ENCODE data around the gene BTD.

The BTD gene

DNA sequence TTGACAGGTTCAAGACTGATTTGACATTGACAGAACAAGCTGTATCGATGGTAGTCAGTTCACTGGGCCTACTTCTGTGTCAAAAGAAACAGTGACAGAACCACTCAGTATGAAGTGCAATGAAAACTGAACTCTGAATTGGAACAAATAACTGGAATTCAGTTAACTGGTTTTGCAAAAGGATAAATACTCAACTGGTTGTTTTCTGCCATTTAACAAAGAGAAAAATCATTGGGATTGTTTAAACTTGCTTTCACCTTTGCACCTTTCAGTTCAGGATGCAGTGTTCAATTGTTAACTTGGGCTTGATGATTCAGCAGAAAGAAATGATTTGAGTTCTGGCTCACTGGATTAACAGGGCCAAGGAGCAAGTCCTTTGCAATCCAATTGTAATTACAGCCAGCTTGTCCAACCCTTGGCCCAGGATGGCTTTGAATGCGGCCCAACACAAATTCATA, 4.9 kb downstream of the BTD start:
- no peak for DNase-seq

DNA sequence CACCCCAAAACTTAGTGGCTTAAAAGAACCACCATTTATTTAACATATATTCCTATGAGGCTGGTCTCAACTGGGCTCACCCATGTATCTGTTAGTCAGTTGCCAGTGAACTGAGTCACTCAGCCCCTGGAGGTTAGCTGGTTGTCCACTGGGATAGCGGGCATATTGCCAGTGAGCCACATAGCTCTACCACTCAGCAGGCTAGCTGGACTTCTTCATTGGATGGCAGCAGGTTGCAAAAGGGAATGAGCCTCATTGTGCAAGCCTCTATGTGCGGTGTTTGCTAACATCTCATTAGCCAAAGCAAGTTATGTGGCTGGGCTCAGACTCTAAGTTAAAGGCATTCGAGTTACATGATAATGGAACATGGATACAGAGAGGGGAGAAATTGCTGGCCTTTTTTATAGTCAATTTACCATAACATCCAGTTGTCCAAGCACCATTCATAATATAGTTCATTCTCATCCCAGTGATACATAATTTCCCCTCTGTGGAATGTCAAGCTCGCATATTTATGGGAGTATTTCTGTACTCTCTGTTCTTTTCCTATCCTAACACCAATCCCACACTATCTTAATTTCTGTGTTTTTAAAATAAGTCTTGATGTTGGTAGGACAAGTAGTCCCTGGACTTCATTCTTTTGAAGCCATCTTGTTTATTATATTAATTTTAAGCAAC, 8.7 kb downstream of the BTD start:
- DNase-seq: no peak

GRCh38 chr3:15611018-15611417, 9.5 kb downstream of the BTD start:
- no peak for DNase-seq

GRCh38 chr3:15612001-15612400, 10.5 kb downstream of the BTD start:
- DNase-seq: no peak

DNA sequence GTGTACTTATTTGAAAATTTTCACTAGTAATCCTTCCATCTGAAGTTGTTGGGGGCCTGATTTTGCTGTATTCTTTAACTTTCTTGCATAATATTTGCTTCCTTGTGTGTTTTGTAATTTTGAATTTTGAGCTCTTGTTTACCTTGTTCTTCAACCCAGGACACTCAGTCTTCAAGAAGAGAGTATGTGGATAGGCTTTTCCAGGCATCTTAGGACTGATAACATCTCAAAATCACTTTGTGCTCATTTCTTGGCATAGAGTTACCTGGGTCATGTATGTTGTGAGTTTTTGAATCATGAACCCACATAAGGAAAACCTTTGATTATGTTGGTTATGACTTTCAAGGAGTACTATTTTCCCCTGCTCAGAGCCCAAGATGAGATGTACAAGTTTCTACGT, 13.4 kb downstream of the BTD start:
- no peak for DNase-seq

DNA sequence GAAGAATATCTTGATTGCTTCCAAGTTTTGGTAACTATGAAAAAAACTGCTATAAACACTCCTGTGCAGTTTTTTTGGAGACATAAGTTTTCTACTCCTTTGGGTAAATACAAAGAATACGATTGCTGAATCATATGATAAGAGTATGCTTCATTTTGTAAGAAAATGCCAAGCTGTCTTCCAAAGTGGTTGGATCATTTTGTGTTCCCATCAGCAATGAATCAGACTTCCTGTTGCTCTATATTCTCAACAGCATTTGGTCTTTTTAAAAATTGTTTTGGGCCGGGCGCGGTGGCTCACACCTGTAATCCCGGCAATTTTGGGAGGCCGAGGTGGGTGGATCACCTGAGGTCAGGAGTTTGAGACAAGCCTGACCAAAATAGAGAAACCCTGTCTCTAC, 14.5 kb downstream of the BTD start:
- no peak for DNase-seq

GRCh38 chr3:15619659-15620464, 18.3 kb downstream of the BTD start:
- DNase-seq: peak; percentile 54

- peak; percentile 49 for DNase-seq
Measured at GRCh38 chr3:15623535-15624440, 22.2 kb downstream of the BTD start.

DNA sequence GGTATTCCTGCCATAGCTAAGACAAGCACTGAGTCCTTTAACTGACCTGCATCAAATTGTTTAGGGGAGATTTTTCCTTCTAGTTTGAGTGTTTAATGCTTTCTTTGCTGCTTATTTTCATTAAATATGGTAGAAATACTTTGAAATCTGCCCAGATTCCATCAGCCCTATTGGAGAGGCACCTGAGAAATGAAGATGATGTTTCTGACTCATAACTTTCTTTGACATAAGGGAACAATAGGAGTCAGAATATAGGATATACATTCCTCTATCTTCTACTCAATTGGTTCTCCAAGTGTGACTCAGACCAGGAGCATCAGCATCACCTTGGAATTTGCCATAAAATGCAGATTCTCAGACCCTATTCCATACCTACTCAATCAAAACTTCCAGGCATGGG, 27.4 kb downstream of the BTD start:
- no peak for DNase-seq

GRCh38 chr3:15629860-15630597, 28.5 kb downstream of the BTD start:
- peak; percentile 93 for DNase-seq

DNA sequence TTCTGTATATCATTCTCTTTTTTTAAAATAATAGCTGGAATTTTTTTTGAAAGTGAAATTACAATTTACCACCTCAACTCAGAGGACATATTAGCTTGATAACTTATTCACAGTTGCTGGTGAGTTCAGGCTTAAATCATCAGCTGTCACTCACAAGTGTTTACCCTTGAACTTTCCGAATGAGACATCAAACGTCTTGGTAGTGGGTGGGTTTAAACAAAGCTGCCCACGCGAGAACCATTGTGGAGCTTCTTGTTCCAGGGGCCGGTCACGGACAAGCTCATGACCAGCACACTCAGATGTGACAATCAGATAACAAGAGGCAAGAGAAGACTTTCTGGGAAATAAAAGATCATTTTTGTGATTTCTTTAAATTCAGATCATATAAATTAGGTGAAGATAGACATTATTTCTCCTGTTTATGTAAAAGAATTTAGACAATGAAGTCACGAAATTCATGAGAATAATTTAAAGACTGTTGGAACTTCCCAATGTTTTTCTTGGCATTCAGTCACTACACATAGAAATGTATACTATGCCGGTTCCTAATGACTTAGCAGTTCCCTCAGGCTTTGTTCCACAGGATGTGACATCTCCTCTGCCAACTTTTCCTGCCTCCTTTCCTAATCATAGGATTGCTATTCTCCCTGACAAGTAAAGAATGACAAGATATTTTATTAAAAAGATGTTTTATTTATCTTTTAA, 29.3 kb downstream of the BTD start:
- DNase-seq: peak; percentile 66

DNA sequence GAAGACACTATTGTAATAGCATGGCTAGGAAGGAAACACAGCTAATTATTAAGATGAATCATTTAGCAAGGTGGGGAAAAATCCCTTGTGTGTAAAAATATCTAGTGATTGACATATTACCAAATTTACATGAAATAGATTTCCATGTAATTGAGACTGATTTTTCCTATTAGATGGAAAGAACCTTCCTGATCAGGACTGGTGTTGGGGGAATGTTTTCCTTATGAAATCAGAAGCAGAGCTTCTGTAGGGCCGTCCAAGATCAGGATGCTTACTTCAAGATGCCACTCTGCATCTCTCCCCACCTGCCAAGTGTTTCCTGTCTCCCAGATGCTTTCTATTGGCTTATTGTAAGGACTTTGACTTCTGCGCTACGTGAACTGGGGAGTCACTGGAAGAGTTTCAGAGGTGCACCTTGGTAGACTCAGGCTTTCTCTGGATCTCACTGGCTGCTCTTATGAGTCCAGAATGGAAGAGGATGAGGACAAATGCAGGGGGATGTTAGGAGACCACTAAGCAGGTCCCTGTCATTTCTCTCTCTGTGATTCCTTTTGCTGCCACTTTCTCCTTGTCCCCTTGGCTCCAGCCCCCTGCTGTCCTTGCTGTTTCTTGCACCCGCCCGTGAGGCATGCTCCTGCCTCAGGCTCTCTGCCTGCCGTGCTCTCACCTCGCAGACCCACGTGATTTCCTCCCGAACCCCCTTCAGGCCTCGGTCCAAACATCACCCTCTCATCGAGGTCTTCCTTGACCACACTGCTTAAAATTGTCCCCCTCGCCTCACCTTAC, 30.1 kb downstream of the BTD start:
- DNase-seq: no peak

DNA sequence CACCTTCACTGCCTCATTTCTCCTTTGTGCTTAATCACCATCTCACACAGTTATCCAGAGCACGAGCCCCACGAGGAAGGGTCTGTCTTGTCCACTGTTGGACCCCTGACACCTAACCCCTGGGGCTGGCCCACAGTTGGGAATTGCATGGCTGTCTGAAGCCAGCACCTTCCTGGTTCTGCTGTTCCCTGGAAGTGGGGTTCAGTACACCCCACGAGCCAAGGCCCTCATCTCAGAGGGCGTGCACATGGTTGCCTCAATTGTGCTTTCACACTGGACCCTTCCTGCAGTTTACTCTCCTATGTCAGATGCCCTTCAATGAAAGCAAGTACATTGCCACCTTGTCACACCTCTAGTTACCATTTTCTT, 30.7 kb downstream of the BTD start:
- no peak for DNase-seq

DNA sequence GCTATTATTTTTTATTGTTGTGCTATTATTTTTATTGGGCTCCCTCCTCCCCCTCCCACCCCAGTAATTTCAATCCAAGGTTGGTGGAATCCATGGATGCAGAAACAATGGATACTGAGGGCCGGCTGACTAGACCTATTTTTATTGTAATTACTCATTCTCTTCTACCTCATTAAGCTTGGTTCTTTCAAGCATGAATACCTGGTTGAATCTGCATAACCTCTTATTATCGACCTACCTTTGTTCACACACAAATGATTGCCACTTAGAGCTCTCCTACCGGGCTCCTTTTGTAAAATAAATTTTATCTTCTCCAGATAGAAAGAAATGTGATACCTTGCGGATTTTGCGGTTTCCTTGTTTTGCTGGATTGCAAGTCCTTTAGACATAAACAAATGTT, 31.6 kb downstream of the BTD start:
- no peak for DNase-seq

DNA sequence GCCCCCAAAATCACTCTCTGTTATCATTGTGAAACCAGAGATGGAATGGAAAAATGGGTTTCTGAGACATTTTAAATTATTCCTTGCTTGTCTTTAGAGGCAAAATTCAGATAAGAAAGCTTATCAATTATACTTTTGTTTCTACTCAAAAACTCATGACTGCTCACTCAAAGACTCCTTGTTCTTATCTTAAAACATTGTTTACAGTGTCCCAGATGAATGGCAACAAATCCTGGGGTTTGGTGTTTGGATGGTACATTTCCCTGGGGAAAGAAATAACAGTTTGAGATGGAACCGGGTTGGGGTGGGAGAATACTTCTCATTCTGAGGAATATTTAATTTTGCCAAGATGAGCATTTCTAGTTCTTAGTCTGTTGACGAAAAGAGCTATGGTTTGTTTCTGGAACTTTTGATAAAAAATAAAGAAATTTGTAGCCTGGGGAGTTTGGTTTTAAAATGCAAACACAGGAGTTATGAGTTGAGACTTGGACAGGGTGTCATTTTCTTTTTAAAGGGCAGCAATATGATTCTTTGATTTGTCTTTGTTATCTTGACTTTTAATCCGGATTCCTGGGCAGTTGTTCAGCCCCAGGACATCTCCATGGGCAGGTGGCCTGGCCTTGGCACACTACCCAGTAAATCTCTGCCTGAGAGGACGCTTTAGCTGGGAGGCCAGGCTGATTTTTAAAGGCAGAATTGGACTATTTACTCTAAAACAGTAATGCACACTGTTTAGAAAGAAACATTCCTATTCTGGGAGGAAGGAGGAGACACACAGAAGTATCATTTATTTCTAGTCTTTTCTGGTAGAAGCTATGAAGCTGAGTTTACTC, 32.4 kb downstream of the BTD start:
- DNase-seq: no peak

DNA sequence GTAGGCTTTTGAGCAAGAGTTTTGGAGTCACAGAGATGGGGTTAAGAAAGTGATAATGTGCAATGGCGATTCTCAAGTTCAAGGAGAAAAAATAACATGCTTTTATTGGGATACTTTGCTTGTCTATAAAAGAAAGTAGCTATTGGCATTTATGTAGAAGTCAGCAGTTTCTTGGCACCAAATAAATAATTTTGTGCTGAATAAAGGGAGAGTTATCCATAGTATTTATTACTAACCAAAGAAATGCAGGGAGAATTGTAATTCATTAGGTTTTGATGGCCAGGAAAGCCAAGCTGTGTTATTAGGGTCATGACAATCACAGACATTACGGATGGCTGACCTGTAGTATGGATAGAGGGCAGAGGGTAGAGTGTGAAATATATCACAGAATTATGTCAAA, 33.1 kb downstream of the BTD start:
- DNase-seq: no peak

GRCh38 chr3:15635121-15635661, 33.6 kb downstream of the BTD start:
- no peak for DNase-seq

GRCh38 chr3:15636028-15636709, 34.6 kb downstream of the BTD start:
- DNase-seq: no peak

Measured in OCI-M1 (cell line).